T-helper 17 cell (primary cell): ENCODE results near the gene KRT82. TPM values are rescaled to one million over a fixed set of nuclear protein-coding genes. Genes with fewer than 3 reads are reported as not detected.
"Not testable (repeated sequence)": the region's sequence is repeated elsewhere in the genome, so short reads cannot be mapped to it uniquely, and the experiment has no call there.

ENCODE experiments used
- ATAC-seq: fragments of 150-1000 bp; cut with Tn5 transposase; 2 replicates; pipeline ENCODE4 v1.10.0; 2021; ENCODE audit warnings: mild to moderate bottlenecking, moderate library complexity
- DNase-seq, 3 donors: peaks; one replicate each; pipeline versions ENCODE4 v3.0.0 to v3.0.0-alpha.2; 2020 to 2021
- H3K9me3 ChIP-seq: one replicate; pipeline ENCODE4 v1.7.0; 2013; ENCODE audit warnings: low read length, mild to moderate bottlenecking; ENCODE audit not compliant: control insufficient read depth, poor library complexity, severe bottlenecking
- H3K27ac Mint-ChIP-seq: one replicate; pipeline ENCODE4 v1.8.0; 2022; ENCODE audit warnings: mild to moderate bottlenecking, moderate library complexity, mixed read lengths
- H3K27me3 Mint-ChIP-seq: one replicate; pipeline ENCODE4 v1.8.0; 2022; ENCODE audit warnings: mixed read lengths
- H3K36me3 Mint-ChIP-seq: one replicate; pipeline ENCODE4 v1.8.0; 2022; ENCODE audit warnings: low read depth, mixed read lengths
- H3K4me1 Mint-ChIP-seq: one replicate; pipeline ENCODE4 v1.8.0; 2022; ENCODE audit warnings: mild to moderate bottlenecking, mixed read lengths
- H3K4me3 Mint-ChIP-seq: one replicate; pipeline ENCODE4 v1.8.0; 2022; ENCODE audit warnings: mild to moderate bottlenecking, moderate library complexity, mixed read lengths
- total RNA-seq, 4 donors: library from RNA in 2 of 4; stranded (reverse) in 2 of 4; gene quantifications; one replicate each; pipeline ENCODE4 v1.2.3 and lab custom pipeline; 2022 to 2026

Gene KRT82
- not detected for total RNA-seq
- 0 reads per million in 2 donors for total RNA-seq (lab: John Stamatoyannopoulos, UW)

GRCh38 chr12:52405922-52406385, at the start of gene KRT82:
TSS of gene KRT82 (minus strand) at chr12:52406335. CDS start at chr12:52406277, 58 bp downstream.
- Mint-ChIP-seq H3K27ac (no peak within 1 kb of the TSS), H3K27me3 (peaks cover 41% of the 10 kb centered on the region), H3K4me3 (no peak within 1 kb of the TSS), H3K36me3 (peaks cover 4% of the 10 kb centered on the region), H3K4me1 (peaks cover 2% of the 10 kb centered on the region)
- DNase-seq = no peak
- H3K9me3 ChIP-seq = no peaks in the 10 kb centered on the region
- ATAC-seq = no peak

GRCh38 chr12:52455821-52456220, 49.7 kb upstream of the KRT82 start:
- no peak overlapping the region for H3K4me3 Mint-ChIP-seq
- H3K9me3 ChIP-seq = no peaks in the 10 kb centered on the region
- peaks cover 1% of the 10 kb centered on the region for H3K27me3 Mint-ChIP-seq
- peaks cover 16% of the 10 kb centered on the region for H3K4me1 Mint-ChIP-seq
- ATAC-seq = no peak
- peaks cover 3% of the 10 kb centered on the region for H3K36me3 Mint-ChIP-seq
- no peak overlapping the region for H3K27ac Mint-ChIP-seq
- no peak for DNase-seq

GRCh38 chr12:52454411-52455201, 48.5 kb upstream of the KRT82 start:
- Mint-ChIP-seq H3K4me3 (no peak overlapping the region), H3K4me1 (peaks cover 16% of the 10 kb centered on the region), H3K36me3 (peaks cover 2% of the 10 kb centered on the region), H3K27me3 (peaks cover 7% of the 10 kb centered on the region), H3K27ac (no peak overlapping the region)
- no peaks in the 10 kb centered on the region for H3K9me3 ChIP-seq
- ATAC-seq (no peak), DNase-seq (no peak)

GRCh38 chr12:52452101-52452500, 46.0 kb upstream of the KRT82 start, which contains the start of gene KRT6B:
TSS of gene KRT6B (minus strand) at chr12:52452146. CDS start at chr12:52452078, 68 bp downstream.
- Mint-ChIP-seq H3K27me3 (peaks cover 7% of the 10 kb centered on the region), H3K27ac (no peak within 1 kb of the TSS), H3K36me3 (no peaks in the 10 kb centered on the region), H3K4me1 (peaks cover 16% of the 10 kb centered on the region), H3K4me3 (no peak within 1 kb of the TSS)
- ATAC-seq (no peak), DNase-seq (no peak)
- no peaks in the 10 kb centered on the region for H3K9me3 ChIP-seq

- DNase-seq = no peak
- Mint-ChIP-seq H3K27ac (no peak overlapping the region), H3K4me1 (peaks cover 6% of the 10 kb centered on the region), H3K36me3 (no peaks in the 10 kb centered on the region), H3K4me3 (no peak overlapping the region), H3K27me3 (peaks cover 25% of the 10 kb centered on the region)
- H3K9me3 ChIP-seq = no peaks in the 10 kb centered on the region
- ATAC-seq = no peak
These were observed 42.1 kb upstream of the KRT82 start for GRCh38 chr12:52448228-52448627.

- H3K4me3 Mint-ChIP-seq, H3K27ac Mint-ChIP-seq, H3K4me1 Mint-ChIP-seq, ATAC-seq, H3K9me3 ChIP-seq, DNase-seq, H3K36me3 Mint-ChIP-seq: not testable (repeated sequence)
- H3K27me3 Mint-ChIP-seq = peaks cover 35% of the 10 kb centered on the region
These were observed 41.1 kb upstream of the KRT82 start for GRCh38 chr12:52447196-52447595.

- no peaks in the 10 kb centered on the region for H3K9me3 ChIP-seq
- Mint-ChIP-seq H3K4me1 (peaks cover 6% of the 10 kb centered on the region), H3K27me3 (peaks cover 42% of the 10 kb centered on the region), H3K36me3 (peaks cover 2% of the 10 kb centered on the region), H3K27ac (no peak overlapping the region), H3K4me3 (no peak overlapping the region)
- ATAC-seq = no peak
- no peak for DNase-seq
These were observed 40.4 kb upstream of the KRT82 start for GRCh38 chr12:52446367-52447045.

GRCh38 chr12:52445876-52446275, 39.7 kb upstream of the KRT82 start:
- no peaks in the 10 kb centered on the region for H3K9me3 ChIP-seq
- H3K4me1 Mint-ChIP-seq = peaks cover 6% of the 10 kb centered on the region
- peaks cover 48% of the 10 kb centered on the region for H3K27me3 Mint-ChIP-seq
- H3K27ac Mint-ChIP-seq = no peak overlapping the region
- DNase-seq = no peak
- H3K36me3 Mint-ChIP-seq = peaks cover 2% of the 10 kb centered on the region
- H3K4me3 Mint-ChIP-seq = no peak overlapping the region
- no peak for ATAC-seq

GRCh38 chr12:52444647-52445595, 38.8 kb upstream of the KRT82 start:
- H3K27ac Mint-ChIP-seq = no peak overlapping the region
- no peak for ATAC-seq
- peaks cover 6% of the 10 kb centered on the region for H3K4me1 Mint-ChIP-seq
- DNase-seq = no peak
- H3K4me3 Mint-ChIP-seq = no peak overlapping the region
- H3K36me3 Mint-ChIP-seq = peaks cover 2% of the 10 kb centered on the region
- H3K27me3 Mint-ChIP-seq = peaks cover 51% of the 10 kb centered on the region
- H3K9me3 ChIP-seq = no peaks in the 10 kb centered on the region

- Mint-ChIP-seq H3K27ac (no peak overlapping the region), H3K36me3 (peaks cover 2% of the 10 kb centered on the region), H3K4me1 (peaks cover 6% of the 10 kb centered on the region), H3K27me3 (peaks cover 59% of the 10 kb centered on the region), H3K4me3 (no peak overlapping the region)
- DNase-seq (no peak), ATAC-seq (no peak)
- no peaks in the 10 kb centered on the region for H3K9me3 ChIP-seq
These were observed 37.8 kb upstream of the KRT82 start for GRCh38 chr12:52443966-52444365.

- Mint-ChIP-seq H3K36me3 (peaks cover 2% of the 10 kb centered on the region), H3K4me3 (no peak overlapping the region), H3K27ac (no peak overlapping the region), H3K4me1 (peaks cover 6% of the 10 kb centered on the region), H3K27me3 (peaks cover 59% of the 10 kb centered on the region)
- no peak for DNase-seq
- ATAC-seq = no peak
- H3K9me3 ChIP-seq = no peaks in the 10 kb centered on the region
These were observed 36.5 kb upstream of the KRT82 start for GRCh38 chr12:52442600-52443061.

GRCh38 chr12:52441320-52441911, 35.3 kb upstream of the KRT82 start:
- Mint-ChIP-seq H3K36me3 (peaks cover 2% of the 10 kb centered on the region), H3K27me3 (peaks cover 67% of the 10 kb centered on the region), H3K4me3 (no peak overlapping the region), H3K4me1 (peaks cover 4% of the 10 kb centered on the region), H3K27ac (no peak overlapping the region)
- H3K9me3 ChIP-seq = no peaks in the 10 kb centered on the region
- ATAC-seq (no peak), DNase-seq (no peak)
